Colonic mucosa (tissue), 4 donors: ENCODE results near the gene SPATA12. TPM values are rescaled to one million over a fixed set of nuclear protein-coding genes. Genes with fewer than 3 reads are reported as not detected.

ENCODE experiments used
- DNase-seq: peaks from one replicate; pipeline ENCODE4 v3.0.0-alpha.2; 2020
- H3K27ac ChIP-seq: fragments of 200-600 bp; one replicate; pipeline ENCODE4 v1.8.0; 2021
- H3K27me3 ChIP-seq: fragments of 200-600 bp; one replicate; pipeline ENCODE4 v1.8.0; 2021
- H3K36me3 ChIP-seq: fragments of 200-600 bp; one replicate; pipeline ENCODE4 v1.8.0; 2021
- H3K4me1 ChIP-seq: fragments of 200-600 bp; one replicate; pipeline ENCODE4 v1.8.0; 2021; ENCODE audit warnings: mild to moderate bottlenecking
- H3K4me3 ChIP-seq: fragments of 200-600 bp; one replicate; pipeline ENCODE4 v1.8.0; 2021
- H3K9ac ChIP-seq, 2 donors: one replicate each; pipeline ENCODE4 v1.7.0; 2013; ENCODE audit warnings: control low read depth in 2 of 2, low read depth in 2 of 2, low read length in 2 of 2
- H3K9me3 ChIP-seq: fragments of 200-600 bp; one replicate; pipeline ENCODE4 v1.8.0; 2021
- intact Hi-C: fragments of 100-400 bp; cut with DNase I; formaldehyde crosslinking; loops from one replicate; pipeline ENCODE4 v1.14.1; 2022
- total RNA-seq, 2 donors: library from RNA; stranded (reverse); fragmentation: NEBNext Ultra II Directional in 1 of 2; extraction: Animal tissue kit (Norgen Biotek cat#: 25700) in 1 of 2; gene quantifications; one replicate each; pipeline ENCODE4 v1.2.1, GENCODE V29; 2021
- TF ChIP-seq, protein P1 (sequence below): fragments of 200-600 bp; IDR thresholded peaks from one replicate; pipeline ENCODE4 v1.8.0; 2022; ENCODE audit warnings: antibody characterized with exemption, mild to moderate bottlenecking
- donor health status: healthy.
- donor health status: DM: no; HTN: no; CAD: no.
- donor health status: DM: no; HTN: no; CAD: no.

Gene SPATA12
- total RNA-seq, 2 donors from 2014 or later: 0.27 TPM; not detected in 1

DNA sequence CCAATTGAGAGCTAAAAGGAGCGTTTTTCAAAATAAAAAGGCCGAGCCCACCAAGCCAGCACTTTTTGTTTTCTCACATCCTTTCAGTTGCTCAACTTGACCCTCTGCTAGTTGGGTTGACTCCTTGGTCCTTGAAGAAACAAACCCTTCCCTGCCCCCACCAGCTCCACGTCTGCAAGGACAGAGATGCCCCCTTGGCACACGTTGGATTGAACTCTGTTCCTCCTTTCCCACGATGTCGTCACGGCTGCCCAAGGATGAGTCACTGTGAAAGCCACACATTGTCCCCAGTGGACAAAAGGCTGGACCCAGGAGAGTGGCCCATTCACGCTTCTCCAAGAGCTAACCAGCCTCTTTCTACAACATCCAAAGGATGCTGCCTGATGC is 43.0 kb upstream of the SPATA12 start:
- TF ChIP-seq, protein P1, sequence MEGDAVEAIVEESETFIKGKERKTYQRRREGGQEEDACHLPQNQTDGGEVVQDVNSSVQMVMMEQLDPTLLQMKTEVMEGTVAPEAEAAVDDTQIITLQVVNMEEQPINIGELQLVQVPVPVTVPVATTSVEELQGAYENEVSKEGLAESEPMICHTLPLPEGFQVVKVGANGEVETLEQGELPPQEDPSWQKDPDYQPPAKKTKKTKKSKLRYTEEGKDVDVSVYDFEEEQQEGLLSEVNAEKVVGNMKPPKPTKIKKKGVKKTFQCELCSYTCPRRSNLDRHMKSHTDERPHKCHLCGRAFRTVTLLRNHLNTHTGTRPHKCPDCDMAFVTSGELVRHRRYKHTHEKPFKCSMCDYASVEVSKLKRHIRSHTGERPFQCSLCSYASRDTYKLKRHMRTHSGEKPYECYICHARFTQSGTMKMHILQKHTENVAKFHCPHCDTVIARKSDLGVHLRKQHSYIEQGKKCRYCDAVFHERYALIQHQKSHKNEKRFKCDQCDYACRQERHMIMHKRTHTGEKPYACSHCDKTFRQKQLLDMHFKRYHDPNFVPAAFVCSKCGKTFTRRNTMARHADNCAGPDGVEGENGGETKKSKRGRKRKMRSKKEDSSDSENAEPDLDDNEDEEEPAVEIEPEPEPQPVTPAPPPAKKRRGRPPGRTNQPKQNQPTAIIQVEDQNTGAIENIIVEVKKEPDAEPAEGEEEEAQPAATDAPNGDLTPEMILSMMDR: no peak
- Histone ChIP-seq H3K36me3 (no peaks in the 10 kb centered on the region), H3K27me3 (no peaks in the 10 kb centered on the region), H3K27ac (no peak overlapping the region), H3K9me3 (no peaks in the 10 kb centered on the region), H3K9ac (no peak overlapping the region), H3K4me1 (no peaks in the 10 kb centered on the region), H3K4me3 (no peak overlapping the region)
- intact Hi-C loops: no loop called here
- DNase-seq: no peak

DNA sequence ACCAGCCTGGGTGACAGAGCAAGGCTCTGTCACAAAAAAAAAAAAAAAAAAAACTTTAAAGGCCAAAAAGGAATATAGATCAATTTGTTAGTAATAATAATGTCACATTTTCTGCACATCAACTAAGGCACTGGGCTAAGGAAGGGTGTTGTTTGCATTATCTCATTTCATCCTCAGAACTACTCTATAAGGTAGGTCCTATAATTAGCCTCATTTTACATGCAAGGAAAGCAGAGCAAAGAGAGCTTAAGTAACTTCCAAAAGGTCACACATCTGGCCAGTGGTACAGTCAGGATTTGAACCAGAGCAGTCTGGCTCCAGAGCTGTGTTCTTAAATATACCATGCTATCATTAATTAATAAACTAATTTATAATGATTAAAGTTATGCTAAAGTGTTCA is 42.2 kb upstream of the SPATA12 start:
- no peak for DNase-seq
- no peaks in the 10 kb centered on the region for H3K9me3 ChIP-seq
- no peak overlapping the region for H3K27ac ChIP-seq
- no peak overlapping the region for H3K4me3 ChIP-seq
- intact Hi-C loops: no loop called here
- H3K9ac ChIP-seq: no peak overlapping the region
- H3K27me3 ChIP-seq: no peaks in the 10 kb centered on the region
- TF ChIP-seq, protein P1: no peak
- no peaks in the 10 kb centered on the region for H3K36me3 ChIP-seq
- H3K4me1 ChIP-seq: no peaks in the 10 kb centered on the region

DNA sequence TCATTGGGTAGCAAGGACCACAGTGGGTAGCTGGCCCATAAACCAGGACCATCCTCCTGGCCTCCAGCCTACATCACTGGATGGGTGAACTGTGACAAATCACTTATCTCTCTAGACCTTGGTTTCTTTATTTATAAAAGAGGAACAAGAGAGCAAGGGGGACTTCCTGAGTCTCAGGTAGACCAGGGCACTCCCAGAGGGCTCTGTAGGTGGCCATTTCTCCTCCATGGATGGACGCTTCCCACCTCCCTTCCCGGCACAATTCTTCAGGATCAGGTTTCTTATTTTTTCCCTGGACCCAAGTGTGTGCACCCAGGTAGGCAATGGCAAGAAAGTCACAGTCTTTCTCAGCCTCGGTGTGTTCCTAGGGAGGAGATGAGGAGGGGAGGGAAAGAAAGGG is 41.4 kb upstream of the SPATA12 start:
- Histone ChIP-seq H3K27me3 (no peaks in the 10 kb centered on the region), H3K4me3 (no peak overlapping the region), H3K27ac (no peak overlapping the region), H3K9me3 (no peaks in the 10 kb centered on the region), H3K4me1 (no peaks in the 10 kb centered on the region), H3K36me3 (no peaks in the 10 kb centered on the region), H3K9ac (no peak overlapping the region)
- TF ChIP-seq, protein P1: no peak
- DNase-seq: no peak
- intact Hi-C loops: no loop called here

- no peaks in the 10 kb centered on the region for H3K9me3 ChIP-seq
- H3K27me3 ChIP-seq: no peaks in the 10 kb centered on the region
- peaks cover 4% of the 10 kb centered on the region for H3K4me1 ChIP-seq
- intact Hi-C loops: no loop called here
- no peak overlapping the region for H3K4me3 ChIP-seq
- no peak for DNase-seq
- H3K36me3 ChIP-seq: no peaks in the 10 kb centered on the region
- H3K9ac ChIP-seq: no peak overlapping the region
- H3K27ac ChIP-seq: no peak overlapping the region
- TF ChIP-seq, protein P1: no peak
These were observed 35.2 kb upstream of the SPATA12 start for GRCh38 chr3:57025237-57025636.

- intact Hi-C loops: no loop called here
- Histone ChIP-seq H3K9me3 (no peaks in the 10 kb centered on the region), H3K27me3 (no peaks in the 10 kb centered on the region), H3K9ac (no peak overlapping the region), H3K36me3 (no peaks in the 10 kb centered on the region), H3K4me1 (peaks cover 8% of the 10 kb centered on the region), H3K4me3 (no peak overlapping the region), H3K27ac (no peak overlapping the region)
- DNase-seq: peak; percentile 36
- TF ChIP-seq, protein P1: no peak
These were observed 33.5 kb upstream of the SPATA12 start for GRCh38 chr3:57026944-57027343.

DNA sequence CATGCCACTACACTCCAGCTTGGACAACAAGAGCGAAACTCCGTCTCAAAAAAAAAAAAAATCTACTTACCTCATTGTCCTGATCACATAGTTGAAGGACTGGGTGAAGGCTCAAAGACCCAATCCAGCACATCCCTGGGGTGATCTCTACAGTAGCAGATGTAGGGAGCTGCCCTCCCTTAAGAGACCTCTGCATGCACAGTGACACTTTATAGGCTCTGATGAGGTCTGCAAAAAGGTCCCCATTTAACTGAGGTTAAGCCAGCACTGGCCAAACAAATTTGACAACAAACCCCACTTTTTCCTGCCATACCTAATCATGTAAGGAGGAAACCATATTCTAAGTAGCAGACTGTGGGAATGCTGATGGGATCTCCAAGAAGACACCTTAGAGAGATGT is 31.1 kb upstream of the SPATA12 start:
- Histone ChIP-seq H3K9ac (no peak overlapping the region), H3K9me3 (no peaks in the 10 kb centered on the region), H3K4me1 (peaks cover 8% of the 10 kb centered on the region), H3K4me3 (no peak overlapping the region), H3K36me3 (no peaks in the 10 kb centered on the region), H3K27ac (no peak overlapping the region), H3K27me3 (no peaks in the 10 kb centered on the region)
- DNase-seq: no peak
- TF ChIP-seq, protein P1: no peak
- intact Hi-C loops: no loop called here
